Gastrocnemius medialis (tissue), 4 donors: ENCODE data around the gene CAMTA1.

ENCODE experiments used
- CTCF ChIP-seq, 5 experiments: fragments of 450-650 bp in 3 of 5; fragments of 200-600 bp in 2 of 5; sonication (generic) in 2 of 5; IDR thresholded peaks in 4 of 5; conservative IDR thresholded peaks in 1 of 5; 1 replicate in 4 of 5; 2 replicates in 1 of 5; pipeline ENCODE4 v1.5.1; 2016 to 2019; ENCODE audit warnings: antibody characterized with exemption in 5 of 5, mild to moderate bottlenecking in 3 of 5, moderate library complexity in 3 of 5
- POLR2A ChIP-seq, 2 donors: fragments of 450-650 bp; IDR thresholded peaks; one replicate each; pipeline ENCODE4 v1.6.1; 2017; ENCODE audit warnings: antibody characterized with exemption in 2 of 2, mild to moderate bottlenecking in 2 of 2, moderate library complexity in 2 of 2

DNA sequence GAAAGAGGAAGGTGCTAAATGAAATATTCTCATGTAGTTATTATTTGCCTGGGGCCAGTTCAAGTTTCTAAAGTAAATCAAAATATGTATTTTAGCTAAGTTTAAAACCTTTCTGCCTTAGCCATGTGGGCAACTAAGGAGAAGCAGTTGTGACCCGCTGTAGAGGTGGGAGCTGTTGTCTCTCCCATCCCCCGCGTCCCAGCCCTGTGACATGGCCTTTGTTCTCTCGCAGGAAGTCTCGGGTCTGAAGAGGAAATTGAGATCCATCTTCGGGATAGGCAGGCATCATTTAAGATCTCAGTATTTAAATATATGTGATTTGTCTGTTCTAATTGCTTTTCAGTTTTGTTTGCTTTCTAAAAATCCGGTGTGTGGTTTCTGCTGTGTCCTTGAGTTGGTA lies 121.5 kb downstream of the CAMTA1 start:
- TF ChIP-seq CTCF (IDR thresholded peaks at IDR 0.05 in 4 of 5, conservative IDR thresholded peaks at IDR 0.05 in 1 of 5) = no peak
- no peak for TF ChIP-seq POLR2A (IDR thresholded peaks at IDR 0.05)
